Measurements from ENCODE around the gene UFM1. TPM values are rescaled to one million over a fixed set of nuclear protein-coding genes. Genes with fewer than 3 reads are reported as not detected.

UFM1 gene
- total RNA-seq, 1 donor from 2014 or later = 76.0 TPM

GRCh38 chr13:38399535-38399934, 49.9 kb downstream of the UFM1 start:
- Mint-ChIP-seq H3K9me3 (no peaks in the 10 kb centered on the region), H3K27ac (no peak overlapping the region), H3K4me1 (no peaks in the 10 kb centered on the region), H3K36me3 (no peaks in the 10 kb centered on the region), H3K27me3 (ENCODE audit: insufficient read depth, low read depth) (peaks cover 4% of the 10 kb centered on the region), H3K4me3 (no peak overlapping the region)
- Histone ChIP-seq H3K79me2 (ENCODE audit: low read depth) (no peaks in the 10 kb centered on the region), H3K9ac (no peak overlapping the region), H3F3A (ENCODE audit: low read depth) (no peaks in the 10 kb centered on the region), H3K9me3 (ENCODE audit: low read depth) (no peaks in the 10 kb centered on the region), H3K4me3 (no peak overlapping the region), H3K4me2 (no peak overlapping the region), H2AFZ (replicated peaks) (no peak overlapping the region), H3K36me3 (no peaks in the 10 kb centered on the region), H3K27me3 (no peaks in the 10 kb centered on the region), H3K27ac (no peak overlapping the region), H4K20me1 (ENCODE audit: low read depth) (no peaks in the 10 kb centered on the region), H3K4me1 (no peaks in the 10 kb centered on the region)
- DNase-seq (ENCODE audit: low spot score) = no peak
- TF ChIP-seq EZH2 (IDR thresholded peaks at IDR 0.05) (no peak), EZH2phosphoT487 (IDR thresholded peaks at IDR 0.05) (no peak)

GRCh38 chr13:38401276-38401675, 51.6 kb downstream of the UFM1 start:
- H3K4me3 ChIP-seq = no peak overlapping the region

GRCh38 chr13:38405216-38405615, 55.6 kb downstream of the UFM1 start:
- no peaks in the 10 kb centered on the region for H3K36me3 ChIP-seq
- no peak overlapping the region for H3K27ac Mint-ChIP-seq
- H3K27me3 ChIP-seq = no peaks in the 10 kb centered on the region
- H3F3A ChIP-seq (ENCODE audit: low read depth) = no peaks in the 10 kb centered on the region
- H3K36me3 Mint-ChIP-seq = no peaks in the 10 kb centered on the region
- peaks cover 5% of the 10 kb centered on the region for H3K27me3 Mint-ChIP-seq (ENCODE audit: insufficient read depth, low read depth)
- no peak overlapping the region for H3K4me3 Mint-ChIP-seq
- H3K9ac ChIP-seq = no peak overlapping the region
- H2AFZ ChIP-seq (replicated peaks) = no peak overlapping the region
- no peak overlapping the region for H3K4me3 ChIP-seq
- H3K9me3 Mint-ChIP-seq = no peaks in the 10 kb centered on the region
- H3K9me3 ChIP-seq (ENCODE audit: low read depth) = no peaks in the 10 kb centered on the region
- no peak overlapping the region for H3K27ac ChIP-seq
- TF ChIP-seq EZH2phosphoT487 (IDR thresholded peaks at IDR 0.05) = no peak
- TF ChIP-seq EZH2 (IDR thresholded peaks at IDR 0.05) = no peak
- TF ChIP-seq CTCF (IDR thresholded peaks at IDR 0.05) = no peak
- H4K20me1 ChIP-seq (ENCODE audit: low read depth) = no peaks in the 10 kb centered on the region
- no peak overlapping the region for H3K4me2 ChIP-seq
- no peak for DNase-seq (ENCODE audit: low spot score)
- no peaks in the 10 kb centered on the region for H3K4me1 ChIP-seq
- no peaks in the 10 kb centered on the region for H3K79me2 ChIP-seq (ENCODE audit: low read depth)
- no peaks in the 10 kb centered on the region for H3K4me1 Mint-ChIP-seq

More at GRCh38 chr13:38401276-38401675, 51.6 kb downstream of the UFM1 start:
- Mint-ChIP-seq H3K27me3 (ENCODE audit: insufficient read depth, low read depth) (peaks cover 4% of the 10 kb centered on the region), H3K27ac (no peak overlapping the region), H3K9me3 (no peaks in the 10 kb centered on the region), H3K36me3 (no peaks in the 10 kb centered on the region), H3K4me3 (no peak overlapping the region), H3K4me1 (no peaks in the 10 kb centered on the region)
- H3K9ac ChIP-seq = no peak overlapping the region
- H3K4me2 ChIP-seq = no peak overlapping the region
- no peaks in the 10 kb centered on the region for H3K9me3 ChIP-seq (ENCODE audit: low read depth)
- H4K20me1 ChIP-seq (ENCODE audit: low read depth) = no peaks in the 10 kb centered on the region
- no peak for DNase-seq (ENCODE audit: low spot score)
- no peaks in the 10 kb centered on the region for H3K36me3 ChIP-seq
- H3F3A ChIP-seq (ENCODE audit: low read depth) = no peaks in the 10 kb centered on the region
- TF ChIP-seq EZH2phosphoT487 (IDR thresholded peaks at IDR 0.05) = no peak
- TF ChIP-seq EZH2 (IDR thresholded peaks at IDR 0.05) = no peak
- no peak for TF ChIP-seq CTCF (IDR thresholded peaks at IDR 0.05)
- H3K27me3 ChIP-seq = no peaks in the 10 kb centered on the region
- H3K27ac ChIP-seq = no peak overlapping the region
- H3K4me1 ChIP-seq = no peaks in the 10 kb centered on the region
- H3K79me2 ChIP-seq (ENCODE audit: low read depth) = no peaks in the 10 kb centered on the region
- H2AFZ ChIP-seq (replicated peaks) = no peak overlapping the region

- no peaks in the 10 kb centered on the region for H3K9me3 ChIP-seq (ENCODE audit: low read depth)
- H3K4me3 Mint-ChIP-seq = no peak overlapping the region
- H4K20me1 ChIP-seq (ENCODE audit: low read depth) = no peaks in the 10 kb centered on the region
- H3K36me3 ChIP-seq = no peaks in the 10 kb centered on the region
- no peaks in the 10 kb centered on the region for H3K27me3 ChIP-seq
- H3K27ac ChIP-seq = no peak overlapping the region
- H3K4me3 ChIP-seq = no peak overlapping the region
- H3K9ac ChIP-seq = no peak overlapping the region
- H3K27me3 Mint-ChIP-seq (ENCODE audit: insufficient read depth, low read depth) = peaks cover 2% of the 10 kb centered on the region
- no peak overlapping the region for H2AFZ ChIP-seq (replicated peaks)
- H3K4me1 Mint-ChIP-seq = no peaks in the 10 kb centered on the region
- TF ChIP-seq CTCF (IDR thresholded peaks at IDR 0.05) (no peak), EZH2phosphoT487 (IDR thresholded peaks at IDR 0.05) (no peak)
- H3K4me1 ChIP-seq = no peaks in the 10 kb centered on the region
- no peaks in the 10 kb centered on the region for H3F3A ChIP-seq (ENCODE audit: low read depth)
- H3K79me2 ChIP-seq (ENCODE audit: low read depth) = no peaks in the 10 kb centered on the region
- no peak overlapping the region for H3K27ac Mint-ChIP-seq
- no peaks in the 10 kb centered on the region for H3K36me3 Mint-ChIP-seq
- H3K4me2 ChIP-seq = no peak overlapping the region
- H3K9me3 Mint-ChIP-seq = no peaks in the 10 kb centered on the region
- DNase-seq (ENCODE audit: low spot score) = no peak
These were observed 60.1 kb downstream of the UFM1 start for GRCh38 chr13:38409771-38410170.
